Stimulated activated CD4-positive, alpha-beta T cell treated with anti-CD3 and anti-CD28 coated beads, Interleukin-1b, Interleukin-23, amount 100 ng/mL, for 24 hours (primary cell): ENCODE measurements around the gene RERG.
"Not testable (repeated sequence)": the region's sequence is repeated elsewhere in the genome, so short reads cannot be mapped to it uniquely, and the experiment has no call there.

Source experiments
- DNase-seq, 4 experiments: peaks; one replicate each; pipeline ENCODE4 v3.0.0-alpha.2; 2020; ENCODE audit warnings: low read depth in 4 of 4, low spot score in 1 of 4

The RERG gene

GRCh38 chr12:15220915-15221885, at the start of gene RERG:
Gene RERG (minus strand): TSS chr12:15221417. CDS start chr12:15217489, 3,928 bp downstream.
- DNase-seq = peak; percentile 52 to 67 (median 57)

DNA sequence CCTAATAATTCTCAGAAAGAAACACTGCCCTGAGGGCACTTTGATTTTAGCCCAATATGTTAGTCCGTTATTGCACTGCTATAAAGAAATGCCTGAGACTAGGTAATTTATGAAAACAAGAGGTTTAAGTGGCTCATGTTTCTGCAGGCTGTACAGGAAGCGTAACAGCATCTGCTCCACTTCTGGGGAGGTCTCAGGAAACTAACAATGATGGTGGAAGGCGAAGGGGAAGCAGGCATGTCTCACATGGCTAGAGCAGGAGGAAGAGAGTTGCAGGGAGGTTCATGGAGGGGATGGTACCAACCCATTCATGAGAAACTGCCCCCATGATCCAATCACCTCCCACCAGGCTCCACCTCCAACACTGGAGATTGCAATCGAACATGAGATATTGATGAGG, 49.4 kb upstream of the RERG start:
- no peak for DNase-seq

DNA sequence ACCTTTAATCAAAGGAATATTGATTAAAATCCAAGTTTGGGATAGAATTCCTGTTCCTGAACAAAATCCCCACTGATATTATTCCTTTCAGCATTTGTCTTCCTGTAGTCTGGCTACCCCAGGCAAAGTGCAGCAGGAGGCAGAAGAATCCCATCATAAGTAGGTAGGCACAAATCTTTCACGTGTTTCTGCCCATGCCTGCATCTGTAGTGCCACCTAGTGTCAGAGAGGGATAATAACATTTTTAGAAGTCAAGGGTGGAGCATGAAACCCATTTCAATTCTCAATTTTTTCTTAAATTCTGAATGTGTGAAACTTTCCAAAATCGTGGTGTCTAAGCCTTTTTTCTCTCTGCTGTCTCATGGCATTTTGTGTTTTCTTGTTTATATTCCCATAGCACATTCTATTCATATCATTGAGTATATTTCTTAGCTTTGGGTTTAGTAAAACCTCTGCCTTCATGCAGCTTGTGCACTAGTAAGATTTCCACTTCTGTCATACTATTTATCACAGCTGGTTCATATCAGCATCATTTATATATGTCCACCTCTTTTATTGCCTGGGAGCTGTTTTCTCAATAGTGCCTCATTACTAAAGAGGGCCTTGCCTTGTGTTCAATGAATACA, 47.8 kb upstream of the RERG start:
- peak in 1 of 4 experiments; percentile 13 for DNase-seq

GRCh38 chr12:15268309-15268708, 47.1 kb upstream of the RERG start:
- no peak for DNase-seq

DNA sequence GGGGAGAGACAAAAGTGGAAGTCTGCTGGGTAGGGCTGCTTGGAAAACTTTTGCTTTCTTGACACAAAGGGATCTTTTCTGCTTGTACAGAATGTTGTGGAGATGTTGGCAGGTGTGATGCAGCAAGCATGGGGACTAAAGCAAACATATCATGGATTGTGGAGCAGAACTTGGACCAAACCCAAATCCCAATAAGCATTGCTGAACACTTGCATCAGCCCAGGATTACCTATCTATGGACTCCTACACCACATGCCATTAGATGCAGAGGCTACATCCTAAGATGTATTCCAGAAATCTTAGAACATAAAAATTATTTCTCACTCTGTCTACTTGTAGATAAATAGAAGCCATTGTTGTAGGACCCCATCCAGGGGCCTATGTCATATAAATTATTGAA, 44.7 kb upstream of the RERG start:
- no peak for DNase-seq

GRCh38 chr12:15256761-15257160, 35.5 kb upstream of the RERG start:
- no peak for DNase-seq

DNA sequence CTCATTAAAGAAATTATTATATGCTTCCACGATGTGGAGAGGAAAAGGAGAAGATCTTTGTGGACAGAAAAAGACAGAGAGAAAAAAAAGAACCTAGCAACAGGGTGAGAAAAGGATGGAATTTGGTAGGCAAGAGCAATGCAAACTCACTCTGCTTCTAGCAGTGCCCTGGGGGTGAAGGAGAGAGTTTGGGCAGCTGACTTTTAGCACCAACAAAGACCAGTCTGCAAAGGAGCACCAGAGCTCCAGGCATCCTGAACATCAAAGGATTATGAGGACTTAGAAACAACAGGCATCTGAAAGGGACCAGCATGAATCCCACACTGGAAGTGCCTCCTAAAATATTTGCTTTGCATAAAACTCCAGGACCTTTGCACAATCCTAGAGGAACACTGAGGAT, 32.8 kb upstream of the RERG start:
- DNase-seq = no peak

- no peak for DNase-seq
These were observed 23.7 kb upstream of the RERG start for GRCh38 chr12:15244926-15245325.

GRCh38 chr12:15244341-15244740, 23.1 kb upstream of the RERG start:
- DNase-seq = no peak

DNA sequence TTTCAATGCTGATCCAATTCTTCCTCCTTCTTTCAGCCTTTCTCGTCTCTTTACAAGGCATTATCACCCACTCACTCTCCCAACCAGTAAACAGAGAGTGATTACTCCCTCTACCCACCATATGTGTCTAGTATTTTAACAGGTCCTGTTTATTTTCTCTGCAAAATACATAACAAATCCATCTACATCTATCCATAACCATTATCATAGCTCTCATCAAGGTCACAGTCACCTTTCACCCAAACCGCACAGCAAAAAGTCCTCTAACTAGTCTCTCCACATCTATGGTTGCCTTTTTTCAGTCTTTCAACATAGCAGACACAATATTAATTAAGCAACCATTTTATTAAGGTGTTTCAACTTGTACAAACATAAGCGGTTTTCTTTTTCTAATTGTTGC, 21.9 kb upstream of the RERG start:
- no peak for DNase-seq

- no peak for DNase-seq
These were observed 19.7 kb upstream of the RERG start for GRCh38 chr12:15240898-15241297.

- DNase-seq = no peak
These were observed 13.3 kb upstream of the RERG start for GRCh38 chr12:15234508-15234907.

DNA sequence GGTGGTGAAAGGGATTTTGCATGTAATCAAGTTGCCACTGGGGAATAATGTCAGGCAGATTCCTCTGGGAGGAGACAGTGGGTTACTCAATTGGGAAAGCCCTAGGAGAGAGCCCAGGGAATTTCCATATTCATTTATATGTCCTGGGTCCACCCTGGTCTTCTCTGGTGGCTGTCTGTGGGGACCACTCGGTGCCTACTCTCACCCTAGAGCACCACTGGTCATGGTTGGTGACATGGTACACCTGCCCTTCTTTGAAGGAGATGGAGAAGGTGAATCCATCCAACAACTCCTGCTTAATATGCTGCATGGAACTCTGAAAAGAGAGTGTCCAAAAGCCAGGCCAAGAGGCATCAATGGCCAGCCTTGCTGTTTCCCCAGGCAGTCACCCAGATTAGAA, 12.8 kb upstream of the RERG start:
- no peak for DNase-seq

DNA sequence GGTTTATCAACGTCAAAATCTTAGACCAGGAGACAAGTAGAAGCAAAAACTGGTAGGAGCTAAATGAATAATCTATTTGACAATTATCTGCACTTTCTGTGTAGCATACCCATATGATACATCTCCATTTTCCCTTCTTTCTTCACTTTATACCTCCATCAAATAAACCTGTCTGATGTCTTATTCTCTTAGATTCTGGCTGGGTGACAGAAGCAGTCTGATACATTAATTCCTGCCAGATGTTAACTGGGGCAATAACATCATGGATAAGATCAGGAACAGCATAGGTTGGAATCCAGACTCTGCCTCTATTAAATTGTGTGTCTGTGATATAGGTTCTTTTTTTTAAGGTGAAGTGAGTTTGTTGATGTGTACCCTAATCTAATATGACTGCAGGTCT, 11.7 kb upstream of the RERG start:
- DNase-seq = no peak

DNA sequence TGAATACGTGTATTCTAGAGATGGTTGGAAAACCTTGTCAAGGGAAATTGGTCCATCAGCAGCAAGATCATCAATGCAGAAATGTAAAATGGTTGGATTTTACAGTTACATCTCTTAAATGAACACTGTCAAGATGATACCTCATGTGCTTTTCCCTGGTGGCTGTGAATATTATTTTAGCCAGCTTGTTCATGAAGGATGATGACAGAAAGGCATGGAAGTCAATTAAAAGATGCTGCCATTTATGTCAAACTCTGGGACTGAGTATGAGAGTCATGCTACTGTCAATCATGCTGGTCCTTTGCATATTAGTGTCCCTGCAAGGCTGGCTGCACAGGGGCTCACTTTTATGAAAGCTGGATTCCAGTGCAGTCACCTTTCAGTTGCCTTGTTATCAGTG, 10.3 kb upstream of the RERG start:
- no peak for DNase-seq

GRCh38 chr12:15230751-15231150, 9.5 kb upstream of the RERG start:
- no peak for DNase-seq

- DNase-seq = no peak
These were observed 8.9 kb upstream of the RERG start for GRCh38 chr12:15230137-15230536.

GRCh38 chr12:15227004-15227679, 5.9 kb upstream of the RERG start:
- DNase-seq = no peak

GRCh38 chr12:15225863-15226218, 4.6 kb upstream of the RERG start:
- not testable (repeated sequence) for DNase-seq

GRCh38 chr12:15225136-15225862, 4.1 kb upstream of the RERG start:
- DNase-seq = no peak

DNA sequence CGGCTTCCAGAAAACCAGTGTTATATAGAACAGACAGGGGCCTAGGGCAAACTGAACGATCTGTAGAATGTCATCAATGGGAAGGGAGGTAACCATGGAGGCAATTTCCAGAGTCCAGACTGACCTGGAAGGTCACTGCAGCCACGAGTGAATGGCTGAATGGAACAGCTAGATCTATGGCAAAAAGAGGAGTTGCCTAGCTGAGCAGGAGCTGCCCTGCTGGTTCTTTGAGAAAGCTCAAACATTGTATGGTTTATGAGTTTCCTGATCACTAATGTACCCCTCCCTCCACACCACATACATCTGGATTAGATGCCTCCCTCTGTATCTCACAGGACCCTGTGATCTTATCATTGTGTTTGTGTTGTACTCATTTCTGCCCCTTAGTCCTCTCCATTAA, 1.0 kb upstream of the RERG start:
- DNase-seq = no peak
